ENCODE results near the gene PDE3A. TPM values are rescaled to one million over a fixed set of nuclear protein-coding genes. Genes with fewer than 3 reads are reported as not detected.

The PDE3A gene
- total RNA-seq, 4 donors from 2014 or later = 51.3 to 150 (median 114) TPM

DNA sequence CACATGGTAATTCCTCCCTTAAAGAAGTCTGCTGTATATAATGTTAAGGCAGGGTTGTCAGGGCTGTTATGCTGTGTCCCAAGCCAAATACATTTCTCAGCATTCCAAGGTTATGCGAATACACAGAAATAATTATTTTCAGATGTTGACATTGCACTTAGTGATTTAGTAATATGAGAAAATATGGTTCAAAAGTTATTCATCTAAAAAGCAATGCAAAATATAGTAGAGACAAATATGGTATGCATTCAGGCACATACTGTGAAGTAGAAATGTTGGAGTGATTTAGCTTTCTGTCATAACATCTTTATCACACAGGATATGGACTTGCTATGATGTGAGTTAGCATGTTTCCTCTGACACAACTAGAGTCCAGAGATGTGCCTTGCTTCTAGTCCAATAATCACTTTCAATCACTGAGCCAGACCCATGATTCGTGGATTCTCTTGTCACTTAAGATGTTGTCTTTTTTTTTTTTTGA lies 70.0 kb downstream of the PDE3A start:
- no peaks in the 10 kb centered on the region for H3K27me3 ChIP-seq
- in situ Hi-C loops (cut with MboI; ENCODE audit: low pct_ligation_motif_present in 1 of 4, low pct_unique_long_range_greater_than_20kb in 1 of 4, low sequenced_read_pairs in 3 of 4) = no loop called here
- WGBS, 2 donors (ENCODE audit: low coverage in 1 of 2) = 76 to 79% methylated on average over 2 of the region's 2 CpGs
- DNase-seq = no peak
- no peak overlapping the region for H3K27ac ChIP-seq
- H3K4me1 ChIP-seq = peaks cover 0 to 52% (median 18%) of the 10 kb centered on the region in 4 donors
- TF ChIP-seq POLR2AphosphoS5 (IDR thresholded peaks at IDR 0.05) = no peak
- TF ChIP-seq, protein P1, sequence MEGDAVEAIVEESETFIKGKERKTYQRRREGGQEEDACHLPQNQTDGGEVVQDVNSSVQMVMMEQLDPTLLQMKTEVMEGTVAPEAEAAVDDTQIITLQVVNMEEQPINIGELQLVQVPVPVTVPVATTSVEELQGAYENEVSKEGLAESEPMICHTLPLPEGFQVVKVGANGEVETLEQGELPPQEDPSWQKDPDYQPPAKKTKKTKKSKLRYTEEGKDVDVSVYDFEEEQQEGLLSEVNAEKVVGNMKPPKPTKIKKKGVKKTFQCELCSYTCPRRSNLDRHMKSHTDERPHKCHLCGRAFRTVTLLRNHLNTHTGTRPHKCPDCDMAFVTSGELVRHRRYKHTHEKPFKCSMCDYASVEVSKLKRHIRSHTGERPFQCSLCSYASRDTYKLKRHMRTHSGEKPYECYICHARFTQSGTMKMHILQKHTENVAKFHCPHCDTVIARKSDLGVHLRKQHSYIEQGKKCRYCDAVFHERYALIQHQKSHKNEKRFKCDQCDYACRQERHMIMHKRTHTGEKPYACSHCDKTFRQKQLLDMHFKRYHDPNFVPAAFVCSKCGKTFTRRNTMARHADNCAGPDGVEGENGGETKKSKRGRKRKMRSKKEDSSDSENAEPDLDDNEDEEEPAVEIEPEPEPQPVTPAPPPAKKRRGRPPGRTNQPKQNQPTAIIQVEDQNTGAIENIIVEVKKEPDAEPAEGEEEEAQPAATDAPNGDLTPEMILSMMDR (IDR thresholded peaks at IDR 0.05) = no peak
- TF ChIP-seq POLR2A (IDR thresholded peaks at IDR 0.05) = no peak
- TF ChIP-seq EP300 (IDR thresholded peaks at IDR 0.05; ENCODE audit: low read depth) = no peak
- intact Hi-C loops (cut with DNase I; ENCODE audit: low total_unique reads) = no loop called here
- H3K9me3 ChIP-seq = no peaks in the 10 kb centered on the region
- no peaks in the 10 kb centered on the region for H3K36me3 ChIP-seq
- H3K4me3 ChIP-seq = no peak overlapping the region

DNA sequence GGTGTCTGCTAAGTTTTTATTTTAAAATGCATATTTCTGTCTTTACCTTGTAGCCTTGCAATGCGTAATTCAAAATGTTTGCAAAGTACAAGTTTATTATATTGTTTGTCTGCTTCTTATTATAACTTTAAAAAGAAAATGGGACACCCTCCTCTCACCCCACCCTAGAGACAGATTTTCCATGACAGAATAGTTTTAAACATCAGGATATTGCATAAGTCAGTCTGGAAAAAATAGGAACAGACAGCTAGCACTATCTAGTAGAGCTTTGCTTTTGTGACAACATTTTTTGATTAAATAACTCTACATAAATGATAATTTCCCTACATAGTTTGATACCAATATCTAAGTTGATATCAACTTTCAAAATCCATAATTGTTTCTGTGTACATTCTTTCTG lies 71.3 kb downstream of the PDE3A start:
- H3K4me1 ChIP-seq = peaks cover 0 to 53% (median 28%) of the 10 kb centered on the region in 4 donors
- no peak overlapping the region for H3K4me3 ChIP-seq
- no peaks in the 10 kb centered on the region for H3K27me3 ChIP-seq
- no peak for DNase-seq
- H3K36me3 ChIP-seq = no peaks in the 10 kb centered on the region
- 46 to 76% methylated on average over 1 of the region's 1 CpG for WGBS, 2 donors (ENCODE audit: low coverage in 1 of 2)
- no peak for TF ChIP-seq POLR2A (IDR thresholded peaks at IDR 0.05)
- TF ChIP-seq, protein P1 (IDR thresholded peaks at IDR 0.05) = no peak
- no peak for TF ChIP-seq EP300 (IDR thresholded peaks at IDR 0.05; ENCODE audit: low read depth)
- TF ChIP-seq POLR2AphosphoS5 (IDR thresholded peaks at IDR 0.05) = no peak
- H3K9me3 ChIP-seq = no peaks in the 10 kb centered on the region
- in situ Hi-C loops (cut with MboI; ENCODE audit: low pct_ligation_motif_present in 1 of 4, low pct_unique_long_range_greater_than_20kb in 1 of 4, low sequenced_read_pairs in 3 of 4) (no loop called here), intact Hi-C loops (cut with DNase I; ENCODE audit: low total_unique reads) (no loop called here)
- peak overlapping the region in 3 of 4 donors; percentile 2 to 33 (median 3) for H3K27ac ChIP-seq

DNA sequence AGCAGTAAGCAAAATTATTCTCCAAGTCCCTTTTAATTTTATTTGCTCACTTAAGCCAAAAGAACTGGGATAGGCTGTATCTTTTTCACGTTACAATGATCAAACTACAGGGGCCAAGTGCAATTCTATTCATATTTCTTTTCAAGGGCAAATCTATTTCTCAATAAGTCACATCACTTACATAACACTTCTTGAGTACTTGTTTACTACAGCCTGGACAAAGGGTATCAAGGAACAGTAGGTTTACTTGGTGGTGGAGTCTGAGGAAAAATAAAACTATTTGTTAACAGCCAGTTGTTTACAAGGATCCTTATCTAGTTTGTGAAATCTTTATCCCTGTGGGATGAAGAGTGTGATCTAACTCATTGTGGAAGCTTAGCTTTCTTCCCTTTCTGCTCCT lies 72.1 kb downstream of the PDE3A start:
- Histone ChIP-seq H3K36me3 (no peaks in the 10 kb centered on the region), H3K4me1 (peaks cover 0 to 50% (median 25%) of the 10 kb centered on the region in 4 donors), H3K4me3 (no peak overlapping the region), H3K9me3 (no peaks in the 10 kb centered on the region), H3K27me3 (no peaks in the 10 kb centered on the region), H3K27ac (peak overlapping the region in 2 of 4 donors; percentile 2 to 33)
- WGBS, 2 donors (ENCODE audit: low coverage in 1 of 2) = 27 to 38% methylated on average over 1 of the region's 1 CpG
- DNase-seq = no peak
- intact Hi-C loops (cut with DNase I; ENCODE audit: low total_unique reads) = no loop called here
- no peak for TF ChIP-seq POLR2A (IDR thresholded peaks at IDR 0.05)
- TF ChIP-seq, protein P1 (IDR thresholded peaks at IDR 0.05) = no peak
- no peak for TF ChIP-seq EP300 (IDR thresholded peaks at IDR 0.05; ENCODE audit: low read depth)
- no peak for TF ChIP-seq POLR2AphosphoS5 (IDR thresholded peaks at IDR 0.05)
- in situ Hi-C loops (cut with MboI; ENCODE audit: low pct_ligation_motif_present in 1 of 4, low pct_unique_long_range_greater_than_20kb in 1 of 4, low sequenced_read_pairs in 3 of 4) = no loop called here

DNA sequence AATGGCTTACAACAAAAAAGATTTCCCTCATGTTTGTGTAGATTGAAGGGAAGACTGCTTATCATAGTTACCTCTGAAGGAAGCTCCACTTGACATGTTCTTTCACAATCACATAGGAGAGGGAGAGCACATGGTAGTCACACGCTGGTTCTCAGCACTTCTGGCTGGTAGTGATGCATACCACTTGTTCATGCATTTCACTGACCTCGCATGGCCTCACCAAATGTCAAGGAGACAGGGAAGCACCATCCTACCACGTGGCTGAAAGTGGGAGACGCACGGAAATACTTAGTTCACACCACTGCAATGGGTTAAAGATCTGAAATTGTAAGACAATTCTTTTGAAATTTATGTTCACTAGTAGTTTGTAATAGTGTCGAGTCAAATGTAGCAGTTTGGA lies 74.0 kb downstream of the PDE3A start:
- no peak overlapping the region for H3K4me3 ChIP-seq
- WGBS, 2 donors (ENCODE audit: low coverage in 1 of 2) = 50 to 71% methylated on average over 1 to 6 of the region's 6 CpGs
- no peaks in the 10 kb centered on the region for H3K27me3 ChIP-seq
- no peak for DNase-seq
- H3K9me3 ChIP-seq = no peaks in the 10 kb centered on the region
- intact Hi-C loops (cut with DNase I; ENCODE audit: low total_unique reads) = no loop called here
- in situ Hi-C loops (cut with MboI; ENCODE audit: low pct_ligation_motif_present in 1 of 4, low pct_unique_long_range_greater_than_20kb in 1 of 4, low sequenced_read_pairs in 3 of 4) = no loop called here
- H3K4me1 ChIP-seq = peaks cover 0 to 36% (median 21%) of the 10 kb centered on the region in 4 donors
- TF ChIP-seq POLR2A (IDR thresholded peaks at IDR 0.05) (no peak), EP300 (IDR thresholded peaks at IDR 0.05; ENCODE audit: low read depth) (no peak), POLR2AphosphoS5 (IDR thresholded peaks at IDR 0.05) (no peak)
- TF ChIP-seq, protein P1 (IDR thresholded peaks at IDR 0.05) = no peak
- H3K36me3 ChIP-seq = no peaks in the 10 kb centered on the region
- no peak overlapping the region for H3K27ac ChIP-seq

Measured in transverse colon (tissue), 4 donors.